Measurements from ENCODE around the gene COLEC12.

The COLEC12 gene

GRCh38 chr18:362311-363290, 137.9 kb downstream of the COLEC12 start:
- DNase-seq (ENCODE audit: low read depth), result peak; percentile 26

DNA sequence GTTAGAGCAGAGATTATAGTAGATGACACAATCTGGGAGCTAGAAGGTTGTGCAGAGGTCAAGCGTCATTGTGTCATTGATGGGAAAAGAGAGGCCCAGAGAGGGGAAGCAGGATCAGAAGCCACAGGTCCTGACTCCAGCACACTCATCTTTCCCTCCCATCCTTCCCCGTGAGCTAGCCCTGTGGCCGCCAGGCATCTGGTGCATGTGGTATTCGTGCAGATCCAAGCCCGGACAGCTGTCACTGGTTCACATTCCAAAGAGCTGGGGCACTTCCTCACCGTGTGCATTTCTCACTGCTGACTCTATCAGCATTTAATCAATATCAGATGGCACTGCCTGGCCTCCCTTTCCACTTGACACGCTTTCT, 138.6 kb downstream of the COLEC12 start:
- DNase-seq (ENCODE audit: low read depth), result peak; percentile 76

DNA sequence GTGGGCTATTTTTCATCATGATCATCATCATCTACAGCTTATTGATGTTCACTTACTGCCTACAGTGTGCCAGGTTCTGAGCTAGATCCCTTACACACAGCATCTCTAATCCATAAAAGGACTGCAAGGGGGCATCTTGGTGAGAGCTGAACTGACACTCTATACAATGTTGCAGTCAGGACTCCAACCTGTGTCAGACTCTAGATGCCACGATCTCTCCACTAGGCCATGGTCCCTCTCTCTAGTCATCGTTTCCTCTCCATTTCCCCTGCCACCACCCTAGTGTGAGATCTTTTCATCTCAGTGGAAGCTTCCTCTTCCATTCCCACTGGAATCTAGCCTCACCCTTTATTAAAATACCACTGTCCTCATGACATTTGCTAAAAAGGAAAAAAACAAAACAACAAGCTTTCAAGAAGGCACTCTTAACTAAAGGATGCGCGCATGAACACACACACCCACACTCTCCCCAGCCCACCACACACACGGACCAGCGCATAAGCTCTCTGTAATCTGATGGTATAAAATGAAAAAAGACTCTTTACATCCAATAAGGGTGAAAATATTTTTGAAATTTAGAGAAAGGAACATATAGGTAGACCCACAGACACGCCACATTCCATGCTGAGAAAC, 139.3 kb downstream of the COLEC12 start:
- no peak for DNase-seq (ENCODE audit: low read depth)

DNA sequence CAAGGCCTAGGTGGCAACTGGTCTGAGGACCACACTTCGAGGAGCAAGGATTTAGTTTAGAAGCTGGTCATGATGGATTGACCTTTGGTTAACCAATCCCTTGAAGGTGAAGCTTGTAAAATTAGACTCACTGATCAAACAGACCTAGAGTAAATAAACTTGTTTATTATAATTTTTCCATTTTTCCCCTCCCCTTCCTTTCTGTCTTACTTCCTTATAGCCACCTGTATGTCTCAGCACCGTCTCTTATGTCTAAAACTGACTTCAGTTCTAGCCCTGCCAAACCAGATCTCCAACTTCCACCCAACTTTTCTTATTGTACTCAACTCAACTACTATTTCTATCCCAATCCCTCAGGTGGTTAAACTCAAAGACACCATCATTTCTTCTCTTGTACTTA, 139.8 kb downstream of the COLEC12 start:
- DNase-seq (ENCODE audit: low read depth), result no peak

- no peak for DNase-seq (ENCODE audit: low read depth)
Observed at GRCh38 chr18:356778-357177, 143.7 kb downstream of the COLEC12 start.

GRCh38 chr18:355678-356077, 144.8 kb downstream of the COLEC12 start:
- DNase-seq (ENCODE audit: low read depth), result no peak

DNA sequence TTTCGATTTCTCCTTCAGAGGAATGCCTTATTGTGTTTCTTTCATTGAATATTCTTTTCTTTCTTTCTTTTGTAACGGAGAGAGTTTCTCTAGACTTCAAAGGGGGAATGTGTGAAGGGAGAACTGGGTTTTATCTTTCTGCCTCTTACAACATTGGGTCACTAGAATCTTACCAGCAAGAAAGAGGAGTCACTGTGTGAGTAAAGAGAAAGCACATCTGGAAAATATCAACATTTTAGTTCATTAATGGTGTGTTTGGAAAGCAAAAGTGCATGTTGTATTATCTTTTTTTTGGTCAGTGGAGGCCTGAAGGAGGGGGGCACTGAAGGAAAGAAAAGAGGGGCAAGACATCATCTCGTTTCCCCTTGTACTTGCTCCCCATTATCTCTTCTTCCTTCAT, 146.0 kb downstream of the COLEC12 start:
- no peak for DNase-seq (ENCODE audit: low read depth)

- DNase-seq (ENCODE audit: low read depth), result no peak
Observed at GRCh38 chr18:354003-354402, 146.5 kb downstream of the COLEC12 start.

DNA sequence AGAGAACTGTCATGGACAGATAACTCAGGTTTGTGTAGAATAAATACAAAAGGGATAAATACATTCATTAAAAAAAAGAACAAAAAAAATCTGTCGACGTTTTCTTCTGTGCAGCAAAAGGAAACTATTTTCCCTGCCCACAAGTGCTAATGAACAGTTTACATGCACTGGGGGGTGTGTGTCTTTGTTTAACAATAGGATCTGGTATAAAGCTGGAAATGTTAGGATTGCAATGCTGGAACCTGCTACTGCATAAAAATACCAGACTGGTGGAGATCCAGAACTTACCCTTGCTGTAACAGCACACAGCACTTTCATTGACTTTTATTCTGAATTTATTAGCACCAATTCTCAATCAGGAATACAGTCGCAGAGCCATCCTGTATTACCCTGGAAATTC, 148.1 kb downstream of the COLEC12 start:
- DNase-seq (ENCODE audit: low read depth), result no peak

GRCh38 chr18:350953-351572, 149.4 kb downstream of the COLEC12 start:
- DNase-seq (ENCODE audit: low read depth), result no peak

GRCh38 chr18:346600-346999, 153.9 kb downstream of the COLEC12 start:
- DNase-seq (ENCODE audit: low read depth), result no peak

GRCh38 chr18:341102-341501, 159.4 kb downstream of the COLEC12 start:
- DNase-seq (ENCODE audit: low read depth), result no peak

DNA sequence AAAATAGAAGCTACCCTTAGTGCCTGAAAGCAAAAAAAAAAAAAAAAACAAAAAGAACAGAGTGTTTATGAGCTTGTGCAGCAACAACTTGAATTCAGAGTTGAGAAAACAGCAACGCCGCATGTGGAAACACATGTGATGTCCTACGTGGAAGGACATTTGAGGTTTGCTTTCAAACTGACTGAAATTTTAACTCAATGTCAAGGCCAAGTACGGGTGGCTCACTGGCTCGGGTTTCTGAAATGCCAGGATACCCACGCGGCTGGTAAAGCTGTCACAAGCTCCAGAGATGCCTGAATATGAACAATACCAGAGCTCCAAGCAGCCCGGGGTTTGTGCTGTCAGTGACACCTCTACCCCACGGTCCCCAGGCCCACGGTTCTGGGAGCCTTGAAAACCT, 160.5 kb downstream of the COLEC12 start:
- no peak for DNase-seq (ENCODE audit: low read depth)

GRCh38 chr18:339200-339599, 161.3 kb downstream of the COLEC12 start:
- DNase-seq (ENCODE audit: low read depth), result no peak

DNA sequence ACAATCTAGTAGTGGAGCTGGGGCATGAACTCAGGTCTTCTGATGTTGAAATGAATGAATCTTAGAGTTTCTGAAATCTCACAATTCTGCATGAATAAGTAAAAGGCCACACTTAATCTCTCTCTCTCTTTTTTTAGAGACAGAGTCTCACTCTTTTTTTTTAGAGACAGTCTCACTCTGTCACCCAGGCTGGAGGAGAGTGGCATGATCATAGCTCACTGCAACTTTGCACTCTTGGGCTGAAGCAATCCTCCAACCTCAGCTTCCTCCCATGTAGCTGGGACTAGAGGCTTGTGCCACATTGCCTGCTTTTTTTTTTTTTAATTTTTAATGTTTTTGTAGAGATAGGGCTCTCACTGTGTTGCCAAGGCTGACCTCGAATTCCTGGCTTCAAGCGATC, 163.8 kb downstream of the COLEC12 start:
- no peak for DNase-seq (ENCODE audit: low read depth)

- DNase-seq (ENCODE audit: low read depth), result no peak
Observed at GRCh38 chr18:335733-336132, 164.8 kb downstream of the COLEC12 start.

DNA sequence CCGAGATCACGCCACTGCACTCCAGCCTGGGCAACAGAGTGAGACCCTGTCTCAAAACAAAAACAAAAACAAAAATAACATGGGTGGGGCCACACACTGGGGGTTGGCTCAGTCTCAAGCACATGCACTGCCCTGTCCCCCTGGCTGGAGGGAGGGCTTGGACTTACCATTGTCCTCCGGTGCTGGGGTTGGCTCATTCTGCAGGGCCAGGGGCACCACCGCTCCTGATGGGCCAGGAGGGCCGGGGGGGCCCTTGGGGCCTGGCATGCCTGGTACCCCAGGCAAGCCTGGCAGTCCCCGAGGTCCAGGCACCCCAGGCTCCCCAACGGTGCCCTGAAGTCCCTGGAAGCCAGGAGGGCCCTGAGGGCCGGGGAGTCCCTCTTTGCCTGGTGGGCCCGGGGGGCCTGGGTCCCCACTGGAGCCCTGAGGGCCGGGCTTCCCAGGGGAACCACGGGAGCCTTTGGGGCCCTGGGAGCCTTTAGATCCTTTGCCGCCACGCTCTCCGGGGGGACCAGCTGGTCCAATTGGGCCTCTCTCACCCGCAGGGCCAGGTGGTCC, 165.8 kb downstream of the COLEC12 start:
- DNase-seq (ENCODE audit: low read depth), result no peak

GRCh38 chr18:332721-333510, 167.6 kb downstream of the COLEC12 start:
- DNase-seq (ENCODE audit: low read depth), result no peak

DNA sequence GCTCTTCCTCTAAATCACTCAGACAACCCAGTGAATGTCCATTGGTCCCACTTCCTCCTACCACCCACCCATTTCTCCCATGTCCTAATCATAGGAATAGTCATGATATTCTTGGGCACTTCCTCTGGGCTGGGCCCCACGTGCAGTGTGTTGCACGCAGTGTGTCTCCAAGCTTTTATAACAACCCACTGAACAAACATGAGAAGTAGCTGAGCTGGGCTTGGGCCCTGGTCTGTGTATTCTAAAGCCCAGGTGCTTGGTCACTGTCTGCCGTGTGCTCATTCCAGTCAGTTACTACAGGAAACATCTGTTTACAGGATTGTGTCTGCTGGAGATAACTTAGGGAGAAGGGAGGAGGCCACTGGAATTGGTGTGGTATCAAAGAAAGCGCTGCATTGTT, 168.5 kb downstream of the COLEC12 start:
- DNase-seq (ENCODE audit: low read depth), result no peak

- peak; percentile 92 for DNase-seq (ENCODE audit: low read depth)
Observed at GRCh38 chr18:331221-331821, 169.2 kb downstream of the COLEC12 start.

GRCh38 chr18:328928-329327, 171.6 kb downstream of the COLEC12 start:
- no peak for DNase-seq (ENCODE audit: low read depth)
